WTC11 (cell line): ENCODE measurements around the gene ADH1A. TPM values are rescaled to one million over a fixed set of nuclear protein-coding genes. Genes with fewer than 3 reads are reported as not detected.
"Not testable (repeated sequence)": the region's sequence is repeated elsewhere in the genome, so short reads cannot be mapped to it uniquely, and the experiment has no call there.

ENCODE experiments used
- ATAC-seq: fragments of 200-7000 bp; cut with Tn5 transposase; 2 replicates; pipeline ENCODE4 v1.10.0; 2021; ENCODE audit warnings: mild to moderate bottlenecking, moderate library complexity
- CTCF ChIA-PET: fragments of 300-600 bp; sonication (Branson Sonifier 250); formaldehyde crosslinking; loops from one replicate; lab custom pipeline; 2021; ENCODE audit warnings: antibody characterized with exemption; lab: Charles Lee
- POLR2A ChIA-PET: fragments of 350-600 bp; sonication (Branson Sonifier 250); formaldehyde crosslinking; loops from one replicate; lab custom pipeline; 2021; ENCODE audit warnings: antibody characterized with exemption; lab: Charles Lee
- DNase-seq: peaks from one replicate; pipeline ENCODE4 v3.0.0; 2021; ENCODE audit warnings: low spot score
- H3K27ac Mint-ChIP-seq: 2 replicates; pipeline ENCODE4 v1.8.0; 2021; ENCODE audit warnings: mixed read lengths
- H3K27me3 Mint-ChIP-seq: 2 replicates; pipeline ENCODE4 v1.8.0; 2021; ENCODE audit warnings: low read depth, mild to moderate bottlenecking, moderate library complexity, mixed read lengths
- H3K36me3 Mint-ChIP-seq: 2 replicates; pipeline ENCODE4 v1.8.0; 2021; ENCODE audit warnings: mixed read lengths
- H3K4me1 Mint-ChIP-seq: 2 replicates; pipeline ENCODE4 v1.8.0; 2022; ENCODE audit warnings: mixed read lengths
- H3K4me3 Mint-ChIP-seq: 2 replicates; pipeline ENCODE4 v1.8.0; 2021; ENCODE audit warnings: mild to moderate bottlenecking, moderate library complexity, mixed read lengths
- H3K9me3 Mint-ChIP-seq: 2 replicates; pipeline ENCODE4 v1.8.0; 2021; ENCODE audit warnings: mixed read lengths
- EMX1 ChIP-seq: fragments of 250-450 bp; sonication (Bioruptor Pico); IDR thresholded peaks from 2 replicates; pipeline ENCODE4 v1.8.0; 2021; ENCODE audit warnings: mild to moderate bottlenecking
- ETV6 ChIP-seq: sonication (generic); formaldehyde crosslinking; IDR thresholded peaks from 2 replicates; pipeline ENCODE4 v1.8.1; 2022; ENCODE audit warnings: mild to moderate bottlenecking, missing genetic modification reagents
- GTF2I ChIP-seq: fragments of 250-450 bp; sonication (Bioruptor Pico); conservative IDR thresholded peaks from 2 replicates; pipeline ENCODE4 v1.4.0; 2021; ENCODE audit warnings: mild to moderate bottlenecking
- MXD4 ChIP-seq: fragments of 250-450 bp; sonication (Bioruptor Pico); IDR thresholded peaks from 2 replicates; pipeline ENCODE4 v1.8.0; 2021; ENCODE audit warnings: mild to moderate bottlenecking, moderate library complexity, borderline replicate concordance
- NFATC4 ChIP-seq: fragments of 250-450 bp; sonication (Bioruptor Pico); IDR thresholded peaks from 2 replicates; pipeline ENCODE4 v1.9.0; 2021; ENCODE audit warnings: mild to moderate bottlenecking
- NFYB ChIP-seq: sonication (generic); formaldehyde crosslinking; conservative IDR thresholded peaks from 2 replicates; pipeline ENCODE4 v1.8.0; 2022; ENCODE audit warnings: low read depth, missing genetic modification reagents
- NR3C1 ChIP-seq: sonication (generic); formaldehyde crosslinking; conservative IDR thresholded peaks from 2 replicates; pipeline ENCODE4 v1.8.1; 2023; ENCODE audit warnings: low read depth, mild to moderate bottlenecking, missing genetic modification reagents
- SOX15 ChIP-seq: fragments of 250-450 bp; sonication (Bioruptor Pico); IDR thresholded peaks from 2 replicates; pipeline ENCODE4 v1.9.0; 2021; ENCODE audit warnings: mild to moderate bottlenecking
- TCF7 ChIP-seq: sonication (generic); formaldehyde crosslinking; IDR thresholded peaks from 2 replicates; pipeline ENCODE4 v1.8.0; 2022; ENCODE audit warnings: mild to moderate bottlenecking, low read depth, missing genetic modification reagents, moderate library complexity
- ZNF263 ChIP-seq: sonication (generic); formaldehyde crosslinking; IDR thresholded peaks from 2 replicates; pipeline ENCODE4 v1.8.1; 2022; ENCODE audit warnings: low read depth, mild to moderate bottlenecking, moderate library complexity, missing genetic modification reagents
- total RNA-seq: library from RNA; stranded (reverse); gene quantifications from 3 replicates; pipeline ENCODE4 v1.2.3, GENCODE V29; 2021
- TF ChIP-seq, protein P1 (sequence below): sonication (generic); formaldehyde crosslinking; IDR thresholded peaks from 2 replicates; pipeline ENCODE4 v1.8.1; 2023; ENCODE audit warnings: mild to moderate bottlenecking, moderate library complexity, missing genetic modification reagents
- TF ChIP-seq, protein P2 (sequence below): sonication (generic); formaldehyde crosslinking; IDR thresholded peaks from 2 replicates; pipeline ENCODE4 v1.8.1; 2022; ENCODE audit warnings: low read depth, mild to moderate bottlenecking, moderate library complexity, missing genetic modification reagents, borderline replicate concordance
- TF ChIP-seq, protein P3 (sequence below): sonication (generic); formaldehyde crosslinking; IDR thresholded peaks from 2 replicates; pipeline ENCODE4 v1.8.1; 2023; ENCODE audit warnings: mild to moderate bottlenecking, missing genetic modification reagents
- TF ChIP-seq, protein P4 (sequence below): sonication (generic); formaldehyde crosslinking; IDR thresholded peaks from 2 replicates; pipeline ENCODE4 v1.8.1; 2023; ENCODE audit warnings: mild to moderate bottlenecking, missing genetic modification reagents, borderline replicate concordance
- TF ChIP-seq, protein P5 (sequence below): sonication (generic); formaldehyde crosslinking; conservative IDR thresholded peaks from 2 replicates; pipeline ENCODE4 v1.8.1; 2023; ENCODE audit warnings: mild to moderate bottlenecking, low read depth, missing genetic modification reagents, moderate library complexity
- TF ChIP-seq, protein P6 (sequence below): sonication (generic); formaldehyde crosslinking; IDR thresholded peaks from 2 replicates; pipeline ENCODE4 v1.8.1; 2023; ENCODE audit warnings: mild to moderate bottlenecking, missing genetic modification reagents

Gene ADH1A
- total RNA-seq, 1 experiment from 2014 or later = not detected

DNA sequence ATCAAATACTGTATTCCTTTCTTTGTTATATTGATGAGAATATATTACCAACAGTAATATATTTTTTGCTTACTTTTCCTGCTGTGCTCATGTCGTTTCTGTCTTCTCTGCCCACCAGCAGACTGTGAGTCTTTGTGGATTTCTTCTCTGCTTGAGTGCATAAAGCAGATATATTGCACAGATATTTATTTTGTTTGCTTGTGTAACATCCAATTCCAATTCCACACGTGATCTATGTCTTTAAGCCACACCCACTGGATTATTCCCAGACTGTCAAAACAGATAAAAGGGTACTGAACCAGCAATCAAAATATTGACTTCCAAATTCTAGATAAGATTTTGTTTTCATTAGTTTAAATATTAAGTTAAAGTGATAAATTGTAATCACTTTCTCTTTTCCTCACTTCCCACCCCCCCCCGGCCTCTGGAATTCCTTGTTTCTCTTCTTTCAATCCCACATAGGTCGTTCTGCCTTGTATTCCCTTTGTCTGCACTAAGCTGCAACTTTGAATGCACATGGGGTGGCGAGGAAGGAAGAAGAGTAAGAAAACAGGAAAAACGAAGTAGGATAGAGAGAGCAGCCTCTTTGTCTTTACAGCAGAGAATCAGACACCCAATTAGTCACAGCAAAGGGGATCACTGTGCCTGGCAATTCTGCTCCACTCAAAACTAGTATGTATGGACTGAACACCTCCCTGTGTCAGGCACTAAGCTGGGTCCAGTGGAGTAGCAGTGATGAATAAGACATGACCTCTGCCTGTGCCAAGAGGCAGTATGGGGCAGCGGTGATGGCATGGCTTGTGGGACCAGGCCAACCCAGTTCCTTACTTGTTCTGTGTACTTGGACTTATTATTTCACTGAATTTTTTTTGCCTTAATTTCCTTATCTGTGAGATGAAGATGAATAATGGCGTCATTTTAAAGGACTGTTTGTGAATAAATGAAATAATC lies 30.7 kb upstream of the ADH1A start, which contains the start of gene ADH1B:
Gene ADH1B (minus strand): TSS at position 161 of the 951 bp plus-strand sequence. CDS start 70 bp downstream, at position 91.
- peak; percentile 77 for ATAC-seq
- POLR2A ChIA-PET = interaction anchor here (0.6 kb wide), 1 partner anchor 65 kb away, joined by 5 read pairs; no protein-coding TSS in a partner anchor

DNA sequence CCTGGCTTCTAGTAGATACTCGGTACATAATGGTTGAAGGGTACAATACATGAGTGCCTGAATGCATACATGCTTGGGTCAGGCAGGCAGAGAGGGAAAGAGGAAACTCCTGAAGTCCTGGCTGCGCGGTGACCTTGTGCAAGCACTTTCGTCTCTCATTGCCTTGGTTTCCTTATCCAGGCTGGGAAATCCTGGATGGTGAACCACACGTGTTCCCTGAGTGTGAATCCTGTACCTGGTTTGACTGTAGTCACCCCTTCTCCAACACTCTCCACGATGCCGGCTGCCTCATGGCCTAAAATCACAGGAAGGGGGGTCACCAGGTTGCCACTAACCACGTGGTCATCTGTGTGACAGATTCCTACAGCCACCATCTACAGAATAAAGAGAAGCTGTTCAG lies 27.0 kb upstream of the ADH1A start:
- CTCF ChIA-PET, H3K36me3 Mint-ChIP-seq, DNase-seq, H3K9me3 Mint-ChIP-seq, H3K27ac Mint-ChIP-seq, H3K4me3 Mint-ChIP-seq, POLR2A ChIA-PET, ATAC-seq, H3K27me3 Mint-ChIP-seq: not testable (repeated sequence)
- peaks cover 15% of the 10 kb centered on the region for H3K4me1 Mint-ChIP-seq

More for the DNA sequence above, 30.7 kb upstream of the ADH1A start, which contains the start of gene ADH1B:
- no peak for TF ChIP-seq EMX1
- TF ChIP-seq SOX15 (CRISPR knock-in tag) = no peak
- TF ChIP-seq, protein P1, sequence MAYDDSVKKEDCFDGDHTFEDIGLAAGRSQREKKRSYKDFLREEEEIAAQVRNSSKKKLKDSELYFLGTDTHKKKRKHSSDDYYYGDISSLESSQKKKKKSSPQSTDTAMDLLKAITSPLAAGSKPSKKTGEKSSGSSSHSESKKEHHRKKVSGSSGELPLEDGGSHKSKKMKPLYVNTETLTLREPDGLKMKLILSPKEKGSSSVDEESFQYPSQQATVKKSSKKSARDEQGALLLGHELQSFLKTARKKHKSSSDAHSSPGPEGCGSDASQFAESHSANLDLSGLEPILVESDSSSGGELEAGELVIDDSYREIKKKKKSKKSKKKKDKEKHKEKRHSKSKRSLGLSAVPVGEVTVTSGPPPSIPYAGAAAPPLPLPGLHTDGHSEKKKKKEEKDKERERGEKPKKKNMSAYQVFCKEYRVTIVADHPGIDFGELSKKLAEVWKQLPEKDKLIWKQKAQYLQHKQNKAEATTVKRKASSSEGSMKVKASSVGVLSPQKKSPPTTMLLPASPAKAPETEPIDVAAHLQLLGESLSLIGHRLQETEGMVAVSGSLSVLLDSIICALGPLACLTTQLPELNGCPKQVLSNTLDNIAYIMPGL (CRISPR knock-in tag) = no peak
- TF ChIP-seq ZNF263 (CRISPR knock-in tag) = no peak
- TF ChIP-seq NFYB = no peak
- no peak for TF ChIP-seq GTF2I (CRISPR knock-in tag)
- TF ChIP-seq, protein P2, sequence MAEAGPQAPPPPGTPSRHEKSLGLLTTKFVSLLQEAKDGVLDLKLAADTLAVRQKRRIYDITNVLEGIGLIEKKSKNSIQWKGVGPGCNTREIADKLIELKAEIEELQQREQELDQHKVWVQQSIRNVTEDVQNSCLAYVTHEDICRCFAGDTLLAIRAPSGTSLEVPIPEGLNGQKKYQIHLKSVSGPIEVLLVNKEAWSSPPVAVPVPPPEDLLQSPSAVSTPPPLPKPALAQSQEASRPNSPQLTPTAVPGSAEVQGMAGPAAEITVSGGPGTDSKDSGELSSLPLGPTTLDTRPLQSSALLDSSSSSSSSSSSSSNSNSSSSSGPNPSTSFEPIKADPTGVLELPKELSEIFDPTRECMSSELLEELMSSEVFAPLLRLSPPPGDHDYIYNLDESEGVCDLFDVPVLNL (CRISPR knock-in tag) = no peak
- TF ChIP-seq MXD4 (CRISPR knock-in tag) = no peak
- no peak for TF ChIP-seq ETV6 (CRISPR knock-in tag)
- TF ChIP-seq, protein P3, sequence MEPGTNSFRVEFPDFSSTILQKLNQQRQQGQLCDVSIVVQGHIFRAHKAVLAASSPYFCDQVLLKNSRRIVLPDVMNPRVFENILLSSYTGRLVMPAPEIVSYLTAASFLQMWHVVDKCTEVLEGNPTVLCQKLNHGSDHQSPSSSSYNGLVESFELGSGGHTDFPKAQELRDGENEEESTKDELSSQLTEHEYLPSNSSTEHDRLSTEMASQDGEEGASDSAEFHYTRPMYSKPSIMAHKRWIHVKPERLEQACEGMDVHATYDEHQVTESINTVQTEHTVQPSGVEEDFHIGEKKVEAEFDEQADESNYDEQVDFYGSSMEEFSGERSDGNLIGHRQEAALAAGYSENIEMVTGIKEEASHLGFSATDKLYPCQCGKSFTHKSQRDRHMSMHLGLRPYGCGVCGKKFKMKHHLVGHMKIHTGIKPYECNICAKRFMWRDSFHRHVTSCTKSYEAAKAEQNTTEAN = no peak
- no peak for TF ChIP-seq TCF7 (CRISPR knock-in tag)
- no peak for TF ChIP-seq NFATC4 (CRISPR knock-in tag)
- TF ChIP-seq, protein P4, sequence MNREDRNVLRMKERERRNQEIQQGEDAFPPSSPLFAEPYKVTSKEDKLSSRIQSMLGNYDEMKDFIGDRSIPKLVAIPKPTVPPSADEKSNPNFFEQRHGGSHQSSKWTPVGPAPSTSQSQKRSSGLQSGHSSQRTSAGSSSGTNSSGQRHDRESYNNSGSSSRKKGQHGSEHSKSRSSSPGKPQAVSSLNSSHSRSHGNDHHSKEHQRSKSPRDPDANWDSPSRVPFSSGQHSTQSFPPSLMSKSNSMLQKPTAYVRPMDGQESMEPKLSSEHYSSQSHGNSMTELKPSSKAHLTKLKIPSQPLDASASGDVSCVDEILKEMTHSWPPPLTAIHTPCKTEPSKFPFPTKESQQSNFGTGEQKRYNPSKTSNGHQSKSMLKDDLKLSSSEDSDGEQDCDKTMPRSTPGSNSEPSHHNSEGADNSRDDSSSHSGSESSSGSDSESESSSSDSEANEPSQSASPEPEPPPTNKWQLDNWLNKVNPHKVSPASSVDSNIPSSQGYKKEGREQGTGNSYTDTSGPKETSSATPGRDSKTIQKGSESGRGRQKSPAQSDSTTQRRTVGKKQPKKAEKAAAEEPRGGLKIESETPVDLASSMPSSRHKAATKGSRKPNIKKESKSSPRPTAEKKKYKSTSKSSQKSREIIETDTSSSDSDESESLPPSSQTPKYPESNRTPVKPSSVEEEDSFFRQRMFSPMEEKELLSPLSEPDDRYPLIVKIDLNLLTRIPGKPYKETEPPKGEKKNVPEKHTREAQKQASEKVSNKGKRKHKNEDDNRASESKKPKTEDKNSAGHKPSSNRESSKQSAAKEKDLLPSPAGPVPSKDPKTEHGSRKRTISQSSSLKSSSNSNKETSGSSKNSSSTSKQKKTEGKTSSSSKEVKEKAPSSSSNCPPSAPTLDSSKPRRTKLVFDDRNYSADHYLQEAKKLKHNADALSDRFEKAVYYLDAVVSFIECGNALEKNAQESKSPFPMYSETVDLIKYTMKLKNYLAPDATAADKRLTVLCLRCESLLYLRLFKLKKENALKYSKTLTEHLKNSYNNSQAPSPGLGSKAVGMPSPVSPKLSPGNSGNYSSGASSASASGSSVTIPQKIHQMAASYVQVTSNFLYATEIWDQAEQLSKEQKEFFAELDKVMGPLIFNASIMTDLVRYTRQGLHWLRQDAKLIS = no peak
- TF ChIP-seq, protein P5, sequence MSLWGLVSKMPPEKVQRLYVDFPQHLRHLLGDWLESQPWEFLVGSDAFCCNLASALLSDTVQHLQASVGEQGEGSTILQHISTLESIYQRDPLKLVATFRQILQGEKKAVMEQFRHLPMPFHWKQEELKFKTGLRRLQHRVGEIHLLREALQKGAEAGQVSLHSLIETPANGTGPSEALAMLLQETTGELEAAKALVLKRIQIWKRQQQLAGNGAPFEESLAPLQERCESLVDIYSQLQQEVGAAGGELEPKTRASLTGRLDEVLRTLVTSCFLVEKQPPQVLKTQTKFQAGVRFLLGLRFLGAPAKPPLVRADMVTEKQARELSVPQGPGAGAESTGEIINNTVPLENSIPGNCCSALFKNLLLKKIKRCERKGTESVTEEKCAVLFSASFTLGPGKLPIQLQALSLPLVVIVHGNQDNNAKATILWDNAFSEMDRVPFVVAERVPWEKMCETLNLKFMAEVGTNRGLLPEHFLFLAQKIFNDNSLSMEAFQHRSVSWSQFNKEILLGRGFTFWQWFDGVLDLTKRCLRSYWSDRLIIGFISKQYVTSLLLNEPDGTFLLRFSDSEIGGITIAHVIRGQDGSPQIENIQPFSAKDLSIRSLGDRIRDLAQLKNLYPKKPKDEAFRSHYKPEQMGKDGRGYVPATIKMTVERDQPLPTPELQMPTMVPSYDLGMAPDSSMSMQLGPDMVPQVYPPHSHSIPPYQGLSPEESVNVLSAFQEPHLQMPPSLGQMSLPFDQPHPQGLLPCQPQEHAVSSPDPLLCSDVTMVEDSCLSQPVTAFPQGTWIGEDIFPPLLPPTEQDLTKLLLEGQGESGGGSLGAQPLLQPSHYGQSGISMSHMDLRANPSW (CRISPR knock-in tag) = no peak
- TF ChIP-seq, protein P6, sequence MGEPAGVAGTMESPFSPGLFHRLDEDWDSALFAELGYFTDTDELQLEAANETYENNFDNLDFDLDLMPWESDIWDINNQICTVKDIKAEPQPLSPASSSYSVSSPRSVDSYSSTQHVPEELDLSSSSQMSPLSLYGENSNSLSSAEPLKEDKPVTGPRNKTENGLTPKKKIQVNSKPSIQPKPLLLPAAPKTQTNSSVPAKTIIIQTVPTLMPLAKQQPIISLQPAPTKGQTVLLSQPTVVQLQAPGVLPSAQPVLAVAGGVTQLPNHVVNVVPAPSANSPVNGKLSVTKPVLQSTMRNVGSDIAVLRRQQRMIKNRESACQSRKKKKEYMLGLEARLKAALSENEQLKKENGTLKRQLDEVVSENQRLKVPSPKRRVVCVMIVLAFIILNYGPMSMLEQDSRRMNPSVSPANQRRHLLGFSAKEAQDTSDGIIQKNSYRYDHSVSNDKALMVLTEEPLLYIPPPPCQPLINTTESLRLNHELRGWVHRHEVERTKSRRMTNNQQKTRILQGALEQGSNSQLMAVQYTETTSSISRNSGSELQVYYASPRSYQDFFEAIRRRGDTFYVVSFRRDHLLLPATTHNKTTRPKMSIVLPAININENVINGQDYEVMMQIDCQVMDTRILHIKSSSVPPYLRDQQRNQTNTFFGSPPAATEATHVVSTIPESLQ (CRISPR knock-in tag) = no peak
- TF ChIP-seq NR3C1 (CRISPR knock-in tag) = no peak
- Mint-ChIP-seq H3K36me3 (peaks cover 3% of the 10 kb centered on the region; the same call in 1 of the 2 replicates), H3K27me3 (no peaks in the 10 kb centered on the region), H3K4me1 (peaks cover 10% of the 10 kb centered on the region), H3K4me3 (no peak within 1 kb of the TSS), H3K27ac (no peak within 1 kb of the TSS), H3K9me3 (peaks cover 23% of the 10 kb centered on the region)
- CTCF ChIA-PET = no interaction called here
- no peak for DNase-seq
